Kidney capillary endothelial cell (primary cell): ENCODE results near the gene GPRC5C.

Experiments used
- DNase-seq: peaks from one replicate; pipeline ENCODE4 v3.0.0-alpha.2; 2018; ENCODE audit warnings: low spot score

GPRC5C gene

DNA sequence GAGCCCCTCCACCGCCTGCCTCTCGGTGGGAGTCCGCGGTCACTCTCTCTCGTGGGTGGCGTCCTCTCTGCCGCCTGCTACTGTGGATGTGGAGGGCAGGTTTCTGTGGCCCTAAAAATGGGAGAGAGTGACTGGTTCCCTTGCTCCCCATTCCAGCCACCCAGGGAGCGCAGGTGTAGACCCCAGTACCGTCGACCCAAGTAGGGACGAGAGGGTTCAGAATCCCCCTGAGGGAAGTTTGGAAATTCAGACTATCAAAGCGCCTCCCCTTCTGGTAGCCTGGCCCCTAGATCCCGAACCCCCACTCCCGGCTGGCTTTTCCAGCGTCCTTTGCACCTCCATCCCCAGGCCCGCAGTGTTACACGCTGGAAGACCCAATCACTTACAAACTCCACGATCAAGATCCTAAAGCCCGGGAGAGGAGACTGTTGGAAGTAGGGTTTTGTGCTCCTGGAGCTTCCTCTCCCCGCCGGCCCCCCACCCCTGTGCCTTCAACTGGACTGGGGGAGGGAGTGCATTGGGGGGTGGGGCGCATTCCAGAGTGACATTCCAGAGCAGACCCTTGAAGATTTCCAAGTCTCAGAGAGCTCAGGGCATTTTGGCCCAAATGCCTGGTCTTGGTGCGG lies 991 bp downstream of the GPRC5C start:
- DNase-seq: no peak

DNA sequence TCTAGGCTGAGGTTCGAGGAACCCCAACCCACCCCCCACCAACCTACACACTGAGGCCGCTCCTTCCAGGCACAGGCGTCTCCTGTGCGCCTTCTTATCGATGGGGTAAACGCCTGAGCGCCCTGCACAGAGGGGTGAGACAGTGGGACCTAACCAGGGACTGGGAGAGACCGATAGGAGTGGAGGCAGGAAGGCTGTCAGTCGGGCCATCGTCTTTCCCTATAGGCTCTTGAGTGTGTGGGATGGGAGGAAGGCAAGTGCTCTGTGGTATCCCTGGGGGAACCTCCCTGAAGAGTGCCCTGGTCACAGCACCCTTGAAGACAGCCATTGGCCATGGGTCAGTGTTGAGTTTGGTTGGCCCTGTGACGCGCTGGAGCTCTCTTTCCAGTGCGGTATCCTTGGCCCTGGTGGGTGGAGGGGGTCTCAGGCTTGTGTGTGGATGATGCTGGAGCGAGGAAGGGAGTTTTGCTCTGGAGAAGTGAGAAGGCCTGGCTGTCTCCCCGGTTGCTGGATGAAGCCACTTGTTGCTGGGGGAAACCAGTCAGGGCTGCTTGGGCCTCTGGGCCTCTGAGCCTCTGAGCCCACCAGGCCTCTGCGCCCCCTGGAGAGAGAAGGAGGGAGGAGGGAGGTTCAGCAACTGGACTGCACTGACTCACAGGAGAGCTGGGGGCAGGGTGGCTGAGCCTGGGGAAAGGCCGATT lies 1.7 kb downstream of the GPRC5C start:
- DNase-seq: no peak

DNA sequence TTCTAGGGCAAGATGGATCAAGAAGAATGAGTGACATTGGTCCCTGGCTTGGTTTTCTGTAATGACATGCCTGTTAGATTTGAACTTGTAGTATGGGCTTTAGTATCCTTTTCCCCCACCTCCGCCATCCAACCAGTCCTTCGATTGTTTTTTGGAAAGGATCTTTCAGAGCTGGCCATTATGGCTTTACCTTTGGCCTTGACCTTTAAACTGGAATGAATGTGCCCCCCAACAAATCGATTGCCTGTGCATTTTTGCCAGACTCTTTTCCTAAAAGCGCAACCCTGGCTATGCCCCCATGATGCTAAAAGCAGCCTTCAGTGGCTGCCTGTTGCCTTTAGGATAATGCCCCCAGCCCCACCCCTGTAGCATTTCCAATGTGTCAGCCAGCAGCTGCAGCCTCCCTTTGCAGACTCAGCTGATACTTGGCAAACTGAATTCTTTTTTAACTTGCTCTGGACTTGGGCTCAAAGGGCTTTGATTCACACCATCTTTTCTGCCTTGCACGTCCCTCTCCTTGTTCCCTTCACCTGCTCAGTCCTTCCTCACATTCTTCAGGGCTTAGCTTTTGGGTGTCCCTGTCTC lies 4.0 kb downstream of the GPRC5C start:
- DNase-seq: no peak

DNA sequence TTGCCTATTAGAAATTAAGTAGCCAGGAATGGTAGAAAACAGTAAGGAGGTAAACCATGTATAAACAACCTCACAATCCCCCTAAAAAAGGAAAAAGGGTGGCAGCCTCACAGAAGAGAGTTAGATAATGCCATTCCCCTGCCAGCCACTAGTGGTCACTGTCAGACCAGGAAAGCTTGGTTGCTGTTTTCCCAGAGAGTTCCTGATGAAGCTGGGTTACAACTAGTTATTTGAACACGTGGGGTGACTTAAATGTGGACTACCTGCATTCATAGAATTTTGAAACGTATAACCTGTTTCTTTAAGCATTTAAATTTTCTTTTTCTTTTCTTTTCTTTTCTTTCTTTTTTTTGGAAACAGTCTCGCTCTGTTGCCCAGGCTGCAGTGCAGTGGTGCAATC lies 5.8 kb downstream of the GPRC5C start:
- no peak for DNase-seq

DNA sequence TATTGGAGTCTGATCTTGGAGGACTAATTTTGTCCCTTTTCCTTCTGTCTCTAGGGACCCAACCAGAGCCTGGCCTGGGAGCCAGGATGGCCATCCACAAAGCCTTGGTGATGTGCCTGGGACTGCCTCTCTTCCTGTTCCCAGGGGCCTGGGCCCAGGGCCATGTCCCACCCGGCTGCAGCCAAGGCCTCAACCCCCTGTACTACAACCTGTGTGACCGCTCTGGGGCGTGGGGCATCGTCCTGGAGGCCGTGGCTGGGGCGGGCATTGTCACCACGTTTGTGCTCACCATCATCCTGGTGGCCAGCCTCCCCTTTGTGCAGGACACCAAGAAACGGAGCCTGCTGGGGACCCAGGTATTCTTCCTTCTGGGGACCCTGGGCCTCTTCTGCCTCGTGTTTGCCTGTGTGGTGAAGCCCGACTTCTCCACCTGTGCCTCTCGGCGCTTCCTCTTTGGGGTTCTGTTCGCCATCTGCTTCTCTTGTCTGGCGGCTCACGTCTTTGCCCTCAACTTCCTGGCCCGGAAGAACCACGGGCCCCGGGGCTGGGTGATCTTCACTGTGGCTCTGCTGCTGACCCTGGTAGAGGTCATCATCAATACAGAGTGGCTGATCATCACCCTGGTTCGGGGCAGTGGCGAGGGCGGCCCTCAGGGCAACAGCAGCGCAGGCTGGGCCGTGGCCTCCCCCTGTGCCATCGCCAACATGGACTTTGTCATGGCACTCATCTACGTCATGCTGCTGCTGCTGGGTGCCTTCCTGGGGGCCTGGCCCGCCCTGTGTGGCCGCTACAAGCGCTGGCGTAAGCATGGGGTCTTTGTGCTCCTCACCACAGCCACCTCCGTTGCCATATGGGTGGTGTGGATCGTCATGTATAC lies 8.0 kb downstream of the GPRC5C start:
- no peak for DNase-seq

DNA sequence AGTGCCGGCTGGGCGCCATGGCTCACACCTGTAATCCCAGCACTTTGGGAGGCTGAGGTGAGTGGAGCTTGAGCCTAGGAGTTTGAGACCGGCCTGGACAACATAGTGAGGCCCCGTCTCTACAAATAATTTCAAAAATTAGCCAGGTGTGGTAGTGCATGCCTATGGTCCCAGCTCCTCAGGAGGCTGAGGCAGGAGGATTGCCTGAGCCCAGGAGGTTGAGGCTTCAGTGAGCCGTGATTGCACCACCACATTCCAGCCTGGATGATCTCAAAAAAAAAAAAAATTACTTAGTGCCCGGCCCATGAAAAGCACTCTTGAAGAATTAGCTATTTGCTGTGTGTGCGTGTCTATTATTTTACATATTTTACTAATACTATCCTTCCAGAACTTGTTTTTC lies 9.6 kb downstream of the GPRC5C start:
- no peak for DNase-seq

DNA sequence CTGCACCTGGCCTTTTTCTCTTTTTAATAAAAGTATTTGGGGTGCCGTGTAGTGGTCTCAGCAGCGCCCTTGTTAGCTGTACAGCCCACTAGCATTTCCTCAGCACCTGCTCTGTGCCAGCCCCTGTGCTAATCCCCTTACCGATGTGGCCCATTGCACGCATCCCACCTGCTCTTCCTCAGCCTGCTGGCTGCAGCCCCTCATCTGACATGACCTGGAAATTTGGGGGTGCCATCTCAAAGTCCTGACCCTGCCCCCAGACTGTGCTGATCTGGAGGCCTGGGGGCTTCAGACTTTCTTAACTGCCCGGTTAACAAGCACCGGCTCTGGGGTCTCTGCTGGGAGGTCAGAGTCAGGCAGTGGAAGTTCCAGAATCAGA lies 10.4 kb downstream of the GPRC5C start:
- DNase-seq: no peak

DNA sequence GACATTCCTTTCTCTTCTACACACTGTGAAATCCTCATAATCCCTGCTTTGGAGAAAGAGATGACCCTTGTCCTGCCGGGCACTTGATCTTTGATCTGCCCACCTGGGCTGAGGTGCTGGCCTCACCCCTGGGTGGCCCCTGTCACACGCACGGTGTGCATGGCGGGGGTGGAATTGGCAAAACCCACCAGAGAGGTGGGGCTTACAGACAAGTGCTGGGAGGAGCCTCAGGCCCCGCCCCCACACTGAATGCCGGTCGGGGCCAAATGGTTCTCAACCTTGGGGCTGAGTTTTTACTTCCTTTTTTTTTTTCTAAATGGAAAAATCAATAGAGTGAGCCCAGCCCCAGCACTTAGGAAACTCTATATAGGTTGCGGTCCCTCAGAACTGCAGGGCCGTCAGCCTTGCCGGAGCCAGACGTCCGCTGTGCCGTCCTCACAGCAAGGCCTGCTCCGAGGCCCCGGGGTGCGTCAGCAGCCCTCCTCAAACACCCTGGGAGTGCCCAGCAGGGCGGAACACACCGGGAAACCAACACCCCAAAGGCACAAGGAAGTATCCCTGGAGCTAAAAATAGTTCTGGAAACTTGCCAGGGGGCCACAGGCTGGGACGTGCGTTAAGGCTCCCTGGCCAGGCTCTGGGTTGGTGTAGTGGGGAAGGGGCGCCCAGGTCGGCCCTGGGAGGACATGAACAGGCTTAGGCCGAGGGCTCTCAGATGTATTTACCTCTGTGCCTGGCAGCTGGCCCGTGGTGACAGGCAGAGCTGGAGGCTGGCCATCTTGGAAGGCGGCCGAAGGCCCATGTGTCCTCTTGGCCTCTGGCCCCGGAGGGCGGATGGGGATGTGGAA lies 11.0 kb downstream of the GPRC5C start:
- no peak for DNase-seq

DNA sequence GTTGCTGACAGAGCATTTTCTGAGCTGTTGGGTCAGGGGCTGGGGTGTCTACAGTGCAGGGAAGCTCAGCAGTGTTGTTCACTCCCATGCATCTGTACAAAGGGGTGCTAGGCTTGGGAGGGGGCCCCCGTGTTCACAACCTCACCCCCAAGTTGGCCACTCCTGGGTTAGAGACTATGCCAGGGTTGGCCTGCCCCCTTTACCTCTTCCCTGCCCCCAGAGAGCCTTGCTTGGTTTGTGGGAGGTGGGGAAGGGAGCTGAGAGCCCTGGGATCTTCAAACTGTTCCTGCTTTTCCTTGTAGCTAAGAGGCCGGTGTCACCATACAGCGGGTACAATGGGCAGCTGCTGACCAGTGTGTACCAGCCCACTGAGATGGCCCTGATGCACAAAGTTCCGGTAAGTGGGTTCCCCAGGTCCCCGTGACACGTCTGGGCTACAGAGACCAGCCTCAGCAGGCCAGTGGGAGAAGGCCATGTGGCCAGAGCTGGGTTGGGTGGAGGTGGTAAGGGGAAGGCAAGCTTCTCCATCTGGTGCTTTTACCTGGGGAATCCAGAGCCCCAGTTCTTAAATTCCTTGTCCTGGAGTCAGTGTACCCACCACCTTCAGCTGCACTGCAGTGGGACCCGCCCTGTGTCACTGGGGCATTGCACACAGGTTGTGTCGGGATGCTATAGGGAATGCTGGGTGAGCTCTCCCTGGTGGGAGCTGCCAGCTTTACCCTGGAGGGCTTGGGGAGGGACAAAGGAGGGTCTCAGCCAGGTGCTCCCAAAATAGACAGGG lies 11.8 kb downstream of the GPRC5C start:
- no peak for DNase-seq

DNA sequence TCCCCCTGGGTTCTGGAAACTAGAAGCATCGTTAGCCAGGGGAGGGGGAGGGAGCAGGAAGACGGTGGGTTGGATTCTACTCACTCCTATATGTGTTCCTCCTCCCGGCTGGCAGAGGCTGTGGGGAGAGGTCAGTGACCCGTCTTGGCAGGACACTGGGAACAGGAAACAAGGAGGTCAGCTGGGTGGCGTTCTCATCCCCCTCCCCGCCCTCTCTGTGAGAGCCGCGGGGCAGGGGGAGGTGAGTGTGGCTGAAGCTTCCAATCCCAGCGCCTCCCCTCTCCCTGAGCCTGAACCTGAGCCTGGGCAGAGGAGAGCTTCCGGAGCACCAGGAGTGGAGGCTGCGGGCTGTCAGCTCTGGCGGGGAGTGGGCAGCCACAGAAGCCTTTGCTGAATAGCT lies 12.5 kb downstream of the GPRC5C start:
- no peak for DNase-seq

DNA sequence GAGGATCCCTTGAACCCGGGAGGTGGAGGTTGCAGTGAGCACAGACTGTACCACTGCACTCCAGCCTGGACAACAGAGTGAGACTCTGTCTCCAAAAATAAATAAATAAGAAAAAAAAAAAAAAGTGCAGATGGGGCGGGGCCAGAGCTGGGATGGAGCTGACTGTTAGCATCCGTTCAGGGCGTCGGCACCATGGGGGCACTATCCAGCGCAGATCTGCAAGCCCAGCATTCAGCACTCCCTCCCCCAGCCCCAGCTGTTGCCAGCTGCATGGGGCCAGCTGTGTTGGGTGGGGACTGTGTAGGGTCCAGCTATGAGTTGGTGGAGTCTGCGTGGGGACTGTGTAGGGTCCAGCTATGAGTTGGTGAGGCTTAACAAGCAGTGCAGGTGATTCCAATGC lies 13.3 kb downstream of the GPRC5C start:
- no peak for DNase-seq

DNA sequence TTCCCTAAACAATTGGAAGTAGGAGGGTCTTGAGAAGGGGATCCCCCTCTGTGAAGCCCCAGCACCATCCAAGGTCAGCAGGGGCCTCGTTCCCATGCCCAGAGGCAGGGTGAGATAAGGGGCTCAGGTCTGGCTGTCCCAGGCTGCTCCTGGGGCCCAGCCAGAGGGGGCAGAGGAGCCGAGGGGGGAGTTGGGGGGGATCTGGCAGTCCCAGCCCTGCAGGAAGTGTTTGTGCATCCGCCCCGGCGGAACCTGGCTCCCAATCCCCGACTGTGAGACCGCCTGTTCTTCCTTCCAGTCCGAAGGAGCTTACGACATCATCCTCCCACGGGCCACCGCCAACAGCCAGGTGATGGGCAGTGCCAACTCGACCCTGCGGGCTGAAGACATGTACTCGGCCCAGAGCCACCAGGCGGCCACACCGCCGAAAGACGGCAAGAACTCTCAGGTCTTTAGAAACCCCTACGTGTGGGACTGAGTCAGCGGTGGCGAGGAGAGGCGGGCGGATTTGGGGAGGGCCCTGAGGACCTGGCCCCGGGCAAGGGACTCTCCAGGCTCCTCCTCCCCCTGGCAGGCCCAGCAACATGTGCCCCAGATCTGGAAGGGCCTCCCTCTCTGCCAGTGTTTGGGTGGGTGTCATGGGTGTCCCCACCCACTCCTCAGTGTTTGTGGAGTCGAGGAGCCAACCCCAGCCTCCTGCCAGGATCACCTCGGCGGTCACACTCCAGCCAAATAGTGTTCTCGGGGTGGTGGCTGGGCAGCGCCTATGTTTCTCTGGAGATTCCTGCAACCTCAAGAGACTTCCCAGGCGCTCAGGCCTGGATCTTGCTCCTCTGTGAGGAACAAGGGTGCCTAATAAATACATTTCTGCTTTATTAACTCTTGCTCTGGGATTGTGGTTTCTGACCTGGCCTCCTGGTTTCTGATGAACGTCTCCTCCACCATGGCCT lies 14.9 kb downstream of the GPRC5C start:
- no peak for DNase-seq

DNA sequence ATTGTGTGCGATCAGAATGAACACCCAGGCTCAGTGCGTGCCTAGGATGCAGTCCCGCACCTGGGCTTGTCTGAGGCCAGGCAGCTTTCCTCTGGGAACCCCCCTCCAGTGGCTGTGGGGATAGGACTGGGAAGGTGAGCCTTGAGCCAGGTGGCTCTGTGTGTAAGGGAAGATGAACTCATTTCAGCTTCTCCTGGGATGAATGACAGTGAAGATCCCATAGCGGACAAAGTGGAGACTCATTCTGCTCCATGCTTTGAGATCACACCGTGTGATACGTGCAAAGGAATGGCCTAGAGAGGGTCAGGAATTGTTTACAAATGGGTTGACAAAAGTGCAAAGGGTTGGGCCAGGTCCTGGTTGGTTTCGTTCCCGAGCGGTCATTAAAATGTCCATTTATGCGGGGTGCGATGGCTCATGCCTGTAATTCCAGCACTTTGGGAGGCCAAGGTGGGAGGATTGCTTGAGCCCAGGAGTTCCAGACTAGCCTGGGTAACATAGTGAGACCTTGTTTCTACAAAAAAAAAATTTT lies 15.8 kb downstream of the GPRC5C start:
- no peak for DNase-seq

DNA sequence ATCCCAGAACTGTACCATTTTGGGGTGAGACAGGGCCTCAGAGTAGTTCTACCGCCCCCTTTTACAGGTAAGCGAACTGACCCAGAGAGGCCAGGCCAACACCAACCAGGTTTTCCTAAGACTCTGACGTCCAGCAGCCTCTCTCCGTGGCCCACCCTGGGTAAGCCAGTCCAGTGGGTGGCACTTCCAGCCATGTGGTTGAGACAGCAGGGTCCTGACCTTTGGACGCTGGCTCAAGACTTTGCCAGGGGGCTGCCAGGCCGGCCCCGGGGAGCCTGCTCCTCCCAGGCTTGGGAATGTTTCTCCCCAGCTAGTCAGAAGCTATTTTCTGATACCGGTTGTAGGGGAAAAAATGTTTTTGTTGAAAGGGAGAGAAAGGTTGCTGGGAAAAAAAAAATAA lies 16.9 kb downstream of the GPRC5C start:
- DNase-seq: no peak

DNA sequence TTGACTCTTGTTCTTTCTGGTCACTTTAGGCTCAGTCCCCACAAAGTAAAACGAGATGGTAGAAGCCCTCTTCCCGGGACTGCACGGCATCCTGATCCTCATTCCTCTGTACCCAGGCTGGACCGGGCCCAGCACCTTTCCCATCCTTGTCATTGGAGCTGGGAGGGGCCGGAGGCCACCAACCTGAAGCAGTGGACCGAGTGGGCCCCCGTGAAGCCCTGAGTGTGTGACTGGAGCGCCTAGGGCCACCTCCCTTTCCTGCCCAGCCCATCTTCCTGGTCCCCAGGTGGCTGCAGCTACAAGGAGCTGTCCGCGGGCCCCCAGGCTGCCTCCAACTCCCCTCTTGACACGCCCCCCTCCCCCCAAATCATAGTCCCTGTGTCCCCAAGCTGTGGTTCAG lies 17.4 kb downstream of the GPRC5C start:
- no peak for DNase-seq

DNA sequence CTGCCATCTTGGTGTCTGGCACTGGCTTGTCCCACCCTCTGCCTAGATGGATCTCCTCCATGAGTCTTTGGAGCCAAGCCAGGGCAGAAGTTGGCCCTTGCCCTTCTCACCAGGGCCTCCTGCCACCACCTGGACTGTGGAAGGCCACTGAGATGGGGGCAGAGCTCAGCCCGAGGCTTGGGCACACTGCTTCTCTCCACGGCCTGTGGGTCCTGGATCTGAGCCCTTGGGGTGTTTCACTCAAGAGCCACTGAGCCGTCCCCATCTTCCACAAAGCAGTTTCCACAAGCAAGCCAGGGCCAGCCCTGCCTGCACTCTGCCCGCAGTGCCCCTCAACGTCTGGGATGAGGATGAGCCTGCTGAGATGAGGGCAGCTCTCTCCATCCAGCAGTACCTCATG lies 17.9 kb downstream of the GPRC5C start:
- no peak for DNase-seq

DNA sequence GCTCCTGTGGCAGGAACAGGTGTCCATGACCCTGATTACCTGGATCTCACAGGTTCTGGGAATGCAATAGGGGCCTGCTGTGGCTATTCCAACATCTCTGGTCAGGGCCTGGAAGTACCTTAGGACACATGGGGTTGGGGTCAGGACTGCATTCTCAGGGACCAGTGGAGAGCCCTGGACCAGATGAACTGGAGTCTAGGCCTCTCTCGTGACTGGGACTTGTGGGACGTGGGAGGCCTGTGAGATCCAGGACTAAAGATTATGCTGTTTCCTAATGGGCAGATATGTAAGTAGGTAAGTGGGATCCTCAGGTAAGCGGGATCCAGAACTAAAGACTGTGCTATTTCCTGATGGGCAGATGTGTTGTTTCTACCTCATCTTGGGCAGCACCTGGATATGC lies 18.3 kb downstream of the GPRC5C start:
- DNase-seq: no peak

DNA sequence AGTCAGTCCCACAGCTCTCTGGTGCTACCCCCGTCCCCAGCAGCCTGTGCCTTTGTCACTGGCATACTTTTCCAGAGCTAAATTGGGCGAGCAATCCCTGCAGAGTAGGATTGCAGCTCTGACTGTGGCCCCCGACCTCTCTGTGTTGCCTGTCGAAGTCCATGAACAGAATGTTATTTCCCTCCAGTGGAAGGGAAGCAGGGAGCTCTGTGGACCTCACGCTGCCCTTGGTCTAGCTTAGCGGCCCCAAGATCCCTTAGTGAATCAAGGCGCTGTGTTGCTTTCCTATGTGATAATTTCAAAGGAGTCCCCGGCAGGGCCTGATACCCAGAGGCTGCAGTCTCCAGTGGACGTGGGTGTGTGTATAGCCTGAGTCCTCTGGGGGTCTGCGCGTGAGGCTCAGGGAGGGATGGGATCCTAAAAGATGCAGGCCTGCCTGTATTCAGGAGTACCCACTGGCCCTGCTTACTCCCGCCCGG lies 19.1 kb downstream of the GPRC5C start:
- no peak for DNase-seq

DNA sequence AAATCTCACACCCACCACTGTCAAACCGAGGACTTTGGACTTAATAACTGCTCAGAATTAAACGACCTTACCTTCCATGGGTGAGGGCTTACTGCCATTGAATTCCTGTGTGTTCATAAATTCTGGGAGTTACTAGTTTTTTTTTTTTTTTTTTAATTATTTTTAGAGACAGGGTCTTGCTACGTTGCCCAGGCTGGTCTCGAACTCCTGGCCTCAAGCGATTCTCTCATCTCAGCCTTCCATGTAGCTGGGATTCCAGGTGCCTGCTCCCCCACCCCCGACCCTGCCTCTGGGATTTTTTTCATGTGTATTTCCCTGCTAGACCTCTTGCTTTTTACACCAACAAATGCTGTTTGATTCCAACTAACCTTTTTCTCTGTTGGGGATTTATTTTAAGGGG lies 19.7 kb downstream of the GPRC5C start:
- DNase-seq: no peak
